Activated CD4-positive, alpha-beta memory T cell treated with anti-CD3 and anti-CD28 coated beads for 36 hours (primary cell): ENCODE data around the gene GPR155. TPM values are rescaled to one million over a fixed set of nuclear protein-coding genes. Genes with fewer than 3 reads are reported as not detected.

Source experiments
- CTCF ChIA-PET: fragments of 350-600 bp; sonication (Branson Sonifier 250); formaldehyde crosslinking; loops from one replicate; lab custom pipeline; 2021; ENCODE audit warnings: antibody characterized with exemption, inconsistent platforms; lab: Charles Lee
- POLR2A ChIA-PET: fragments of 350-600 bp; sonication (Branson Sonifier 250); formaldehyde crosslinking; loops from one replicate; lab custom pipeline; 2021; ENCODE audit warnings: antibody characterized with exemption; lab: Charles Lee
- DNase-seq: peaks from one replicate; pipeline ENCODE4 v3.0.0-alpha.2; 2020
- H3K27ac Mint-ChIP-seq: one replicate; pipeline ENCODE4 v1.8.0; 2021; ENCODE audit warnings: mixed read lengths
- H3K27me3 Mint-ChIP-seq: one replicate; pipeline ENCODE4 v1.8.0; 2021; ENCODE audit warnings: mixed read lengths
- H3K36me3 Mint-ChIP-seq: one replicate; pipeline ENCODE4 v1.8.0; 2021; ENCODE audit warnings: mixed read lengths
- H3K4me1 Mint-ChIP-seq: one replicate; pipeline ENCODE4 v1.8.0; 2021; ENCODE audit warnings: low read depth, mixed read lengths
- H3K4me3 Mint-ChIP-seq: one replicate; pipeline ENCODE4 v1.8.0; 2021; ENCODE audit warnings: mild to moderate bottlenecking, mixed read lengths
- H3K9me3 Mint-ChIP-seq: one replicate; pipeline ENCODE4 v1.8.0; 2021; ENCODE audit warnings: mixed read lengths
- intact Hi-C: fragments of 100-400 bp; cut with micrococcal nuclease; formaldehyde crosslinking; loops from one replicate; pipeline ENCODE4 v1.15.1; 2023
- total RNA-seq, 2 experiments: library from RNA; stranded (reverse); gene quantifications; one replicate each; pipeline ENCODE4 v1.2.3, GENCODE V29; 2021

The GPR155 gene, protein sequence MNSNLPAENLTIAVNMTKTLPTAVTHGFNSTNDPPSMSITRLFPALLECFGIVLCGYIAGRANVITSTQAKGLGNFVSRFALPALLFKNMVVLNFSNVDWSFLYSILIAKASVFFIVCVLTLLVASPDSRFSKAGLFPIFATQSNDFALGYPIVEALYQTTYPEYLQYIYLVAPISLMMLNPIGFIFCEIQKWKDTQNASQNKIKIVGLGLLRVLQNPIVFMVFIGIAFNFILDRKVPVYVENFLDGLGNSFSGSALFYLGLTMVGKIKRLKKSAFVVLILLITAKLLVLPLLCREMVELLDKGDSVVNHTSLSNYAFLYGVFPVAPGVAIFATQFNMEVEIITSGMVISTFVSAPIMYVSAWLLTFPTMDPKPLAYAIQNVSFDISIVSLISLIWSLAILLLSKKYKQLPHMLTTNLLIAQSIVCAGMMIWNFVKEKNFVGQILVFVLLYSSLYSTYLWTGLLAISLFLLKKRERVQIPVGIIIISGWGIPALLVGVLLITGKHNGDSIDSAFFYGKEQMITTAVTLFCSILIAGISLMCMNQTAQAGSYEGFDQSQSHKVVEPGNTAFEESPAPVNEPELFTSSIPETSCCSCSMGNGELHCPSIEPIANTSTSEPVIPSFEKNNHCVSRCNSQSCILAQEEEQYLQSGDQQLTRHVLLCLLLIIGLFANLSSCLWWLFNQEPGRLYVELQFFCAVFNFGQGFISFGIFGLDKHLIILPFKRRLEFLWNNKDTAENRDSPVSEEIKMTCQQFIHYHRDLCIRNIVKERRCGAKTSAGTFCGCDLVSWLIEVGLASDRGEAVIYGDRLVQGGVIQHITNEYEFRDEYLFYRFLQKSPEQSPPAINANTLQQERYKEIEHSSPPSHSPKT
- total RNA-seq, result 1 to 10 TPM; 9.2 to 9.5 TPM

GRCh38 chr2:174486563-174487107, at the start of gene GPR155:
GPR155 (minus strand) TSS chr2:174487029; CDS start chr2:174481956, 5,073 bp downstream.
- DNase-seq, result peak; percentile 69
- H3K9me3 Mint-ChIP-seq, result no peaks in the 10 kb centered on the region
- ChIA-PET POLR2A (interaction anchor here (0.9 to 2.3 kb wide), 4 partner anchors 11 to 108 kb away, joined by 3 to 6 read pairs (median 4); no protein-coding TSS in a partner anchor), CTCF (interaction anchor here (1.0 to 2.3 kb wide), 8 partner anchors 15 to 148 kb away, joined by 3 to 17 read pairs (median 4); no protein-coding TSS in a partner anchor)
- H3K4me1 Mint-ChIP-seq, result peaks cover 46% of the 10 kb centered on the region
- peak within 1 kb of the TSS; percentile 95 for H3K27ac Mint-ChIP-seq
- intact Hi-C loops, result loop anchor here (1.0 to 5.0 kb wide), 5 partner anchors 36 to 682 kb away; partner anchors contain the start of genes ATF2 and SCRN3
- H3K36me3 Mint-ChIP-seq, result peaks cover 12% of the 10 kb centered on the region
- H3K4me3 Mint-ChIP-seq, result peak within 1 kb of the TSS; percentile 93
- H3K27me3 Mint-ChIP-seq, result no peaks in the 10 kb centered on the region

GRCh38 chr2:174535757-174536703, 49.2 kb upstream of the GPR155 start:
- ChIA-PET POLR2A (no interaction called here), CTCF (interaction anchor here (0.9 to 1.7 kb wide), 2 partner anchors 14 to 73 kb away, joined by 6 read pairs; no protein-coding TSS in a partner anchor)
- Mint-ChIP-seq H3K36me3 (no peaks in the 10 kb centered on the region), H3K27me3 (no peaks in the 10 kb centered on the region), H3K4me3 (no peak overlapping the region), H3K27ac (no peak overlapping the region), H3K9me3 (no peaks in the 10 kb centered on the region), H3K4me1 (peaks cover 3% of the 10 kb centered on the region)
- intact Hi-C loops, result no loop called here
- DNase-seq, result no peak

GRCh38 chr2:174535083-174535482, 48.3 kb upstream of the GPR155 start:
- intact Hi-C loops, result no loop called here
- Mint-ChIP-seq H3K9me3 (no peaks in the 10 kb centered on the region), H3K4me1 (peaks cover 3% of the 10 kb centered on the region), H3K27me3 (no peaks in the 10 kb centered on the region), H3K36me3 (no peaks in the 10 kb centered on the region), H3K27ac (no peak overlapping the region), H3K4me3 (no peak overlapping the region)
- DNase-seq, result no peak
- CTCF ChIA-PET, result interaction anchor here (0.9 to 1.7 kb wide), 2 partner anchors 13 to 72 kb away, joined by 6 read pairs; no protein-coding TSS in a partner anchor
- POLR2A ChIA-PET, result interaction anchor here (0.6 kb wide), 2 partner anchors 12 to 123 kb away, joined by 3 read pairs; no protein-coding TSS in a partner anchor

GRCh38 chr2:174529916-174530315, 43.1 kb upstream of the GPR155 start:
- Mint-ChIP-seq H3K4me3 (no peak overlapping the region), H3K4me1 (no peaks in the 10 kb centered on the region), H3K9me3 (peaks cover 4% of the 10 kb centered on the region), H3K36me3 (peaks cover 2% of the 10 kb centered on the region), H3K27ac (no peak overlapping the region), H3K27me3 (no peaks in the 10 kb centered on the region)
- POLR2A ChIA-PET, result no interaction called here
- intact Hi-C loops, result no loop called here
- CTCF ChIA-PET, result no interaction called here
- DNase-seq, result no peak

DNA sequence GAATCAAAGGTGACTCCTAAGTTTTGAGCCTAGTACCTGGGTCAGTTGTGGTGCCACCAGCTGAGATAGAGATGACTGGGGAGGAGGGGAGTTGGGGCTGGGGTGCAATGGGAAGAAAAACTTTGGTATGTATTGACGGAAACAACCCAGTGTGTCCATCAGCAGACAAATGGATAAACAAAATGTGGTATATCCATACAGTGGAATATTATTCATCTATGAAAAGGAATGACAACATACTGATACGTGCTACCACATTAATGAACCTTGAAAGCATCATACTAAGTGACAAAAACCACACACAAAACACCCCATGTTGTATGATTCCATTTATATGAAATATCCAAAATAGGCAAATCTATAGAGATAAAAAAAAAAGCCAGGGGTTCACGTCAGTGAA, 41.1 kb upstream of the GPR155 start:
- Mint-ChIP-seq H3K36me3 (peaks cover 2% of the 10 kb centered on the region), H3K27me3 (no peaks in the 10 kb centered on the region), H3K4me3 (no peak overlapping the region), H3K4me1 (peaks cover 7% of the 10 kb centered on the region), H3K27ac (no peak overlapping the region), H3K9me3 (peaks cover 4% of the 10 kb centered on the region)
- ChIA-PET CTCF (interaction anchor here (1.0 kb wide), 1 partner anchor 19 kb away, joined by 4 read pairs; no protein-coding TSS in a partner anchor), POLR2A (no interaction called here)
- DNase-seq, result no peak
- intact Hi-C loops, result no loop called here

GRCh38 chr2:174527101-174527721, 40.4 kb upstream of the GPR155 start:
- CTCF ChIA-PET, result interaction anchor here (0.7 to 1.0 kb wide), 2 partner anchors 15 to 20 kb away, joined by 3 to 4 read pairs; no protein-coding TSS in a partner anchor
- Mint-ChIP-seq H3K27ac (no peak overlapping the region), H3K9me3 (peaks cover 4% of the 10 kb centered on the region), H3K4me3 (no peak overlapping the region), H3K4me1 (peaks cover 7% of the 10 kb centered on the region), H3K36me3 (peaks cover 2% of the 10 kb centered on the region), H3K27me3 (no peaks in the 10 kb centered on the region)
- no peak for DNase-seq
- POLR2A ChIA-PET, result no interaction called here
- intact Hi-C loops, result no loop called here

DNA sequence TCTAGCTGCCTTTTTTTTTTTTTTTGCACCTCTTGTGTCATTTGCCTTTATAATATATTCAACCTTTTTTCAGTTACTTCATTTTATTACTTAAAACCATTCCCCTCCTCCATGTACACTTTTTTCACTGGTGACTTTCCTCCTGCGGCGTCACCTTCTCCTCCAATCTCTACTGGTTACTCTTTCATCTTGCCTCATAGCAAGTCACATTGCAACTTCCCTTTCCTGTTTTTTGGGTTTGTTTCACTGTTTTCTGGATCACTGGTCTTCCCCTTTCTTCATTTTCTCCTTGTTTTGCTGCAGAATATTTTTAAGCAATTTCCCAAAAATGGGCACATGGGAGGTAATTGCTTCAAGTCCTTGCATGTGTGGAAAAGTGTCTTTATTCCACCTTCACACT, 37.7 kb upstream of the GPR155 start:
- peaks cover 2% of the 10 kb centered on the region for H3K36me3 Mint-ChIP-seq
- H3K9me3 Mint-ChIP-seq, result peaks cover 4% of the 10 kb centered on the region
- CTCF ChIA-PET, result interaction anchor here (1.2 to 1.8 kb wide), 2 partner anchors 62 to 163 kb away, joined by 3 to 5 read pairs; no protein-coding TSS in a partner anchor
- no peaks in the 10 kb centered on the region for H3K27me3 Mint-ChIP-seq
- intact Hi-C loops, result no loop called here
- no peak overlapping the region for H3K4me3 Mint-ChIP-seq
- no peak overlapping the region for H3K27ac Mint-ChIP-seq
- H3K4me1 Mint-ChIP-seq, result peaks cover 7% of the 10 kb centered on the region
- POLR2A ChIA-PET, result no interaction called here
- DNase-seq, result no peak

DNA sequence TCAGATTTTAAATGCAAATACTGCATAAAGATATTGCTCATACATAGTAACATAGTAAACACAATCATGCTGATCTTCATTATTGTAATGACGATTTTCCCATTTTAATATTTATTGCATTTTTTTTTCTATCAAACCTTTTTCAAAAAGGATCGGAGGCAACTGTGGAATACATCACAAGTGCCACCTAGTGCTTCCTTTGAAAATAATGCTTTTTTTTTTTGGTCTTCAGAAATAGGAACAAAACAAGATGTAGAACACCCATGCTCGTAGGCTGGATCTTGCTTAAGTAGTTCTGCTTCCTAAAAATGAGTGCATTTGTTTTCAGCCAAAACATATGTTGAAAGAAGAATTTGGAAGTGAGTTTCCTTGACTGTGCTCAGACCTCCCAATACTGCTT, 35.7 kb upstream of the GPR155 start:
- intact Hi-C loops, result loop anchor here (1.0 kb wide), 2 partner anchors 35 to 60 kb away; partner anchors contain the start of gene GPR155
- Mint-ChIP-seq H3K4me1 (peaks cover 7% of the 10 kb centered on the region), H3K4me3 (no peak overlapping the region), H3K27me3 (no peaks in the 10 kb centered on the region), H3K36me3 (no peaks in the 10 kb centered on the region), H3K27ac (no peak overlapping the region), H3K9me3 (peaks cover under 1% of the 10 kb centered on the region)
- ChIA-PET CTCF (interaction anchor here (0.6 to 3.3 kb wide), 6 partner anchors 13 to 580 kb away, joined by 3 to 51 read pairs (median 4); no protein-coding TSS in a partner anchor), POLR2A (no interaction called here)
- DNase-seq, result no peak

- CTCF ChIA-PET, result interaction anchor here (2.4 kb wide), 1 partner anchor 56 kb away, joined by 12 read pairs; no protein-coding TSS in a partner anchor
- peaks cover 9% of the 10 kb centered on the region for H3K4me1 Mint-ChIP-seq
- intact Hi-C loops, result no loop called here
- H3K36me3 Mint-ChIP-seq, result no peaks in the 10 kb centered on the region
- DNase-seq, result no peak
- no peak overlapping the region for H3K4me3 Mint-ChIP-seq
- H3K9me3 Mint-ChIP-seq, result no peaks in the 10 kb centered on the region
- no peak overlapping the region for H3K27ac Mint-ChIP-seq
- H3K27me3 Mint-ChIP-seq, result no peaks in the 10 kb centered on the region
- POLR2A ChIA-PET, result no interaction called here
Observed at GRCh38 chr2:174518395-174518794, 31.6 kb upstream of the GPR155 start.
